ENCODE results near the gene BHLHE41.

BHLHE41 gene

GRCh38 chr12:26095186-26095585 lies 29.7 kb downstream of the BHLHE41 start:
- Mint-ChIP-seq H3K27ac (no peak overlapping the region), H3K36me3 (no peaks in the 10 kb centered on the region), H3K9me3 (no peaks in the 10 kb centered on the region), H3K4me1 (peaks cover 3% of the 10 kb centered on the region), H3K27me3 (peaks cover 11% of the 10 kb centered on the region), H3K4me3 (no peak overlapping the region)
- no peak for DNase-seq
- CTCF ChIA-PET = interaction anchor here (0.9 kb wide), 1 partner anchor 24 kb away, joined by 4 read pairs; no protein-coding TSS in a partner anchor

DNA sequence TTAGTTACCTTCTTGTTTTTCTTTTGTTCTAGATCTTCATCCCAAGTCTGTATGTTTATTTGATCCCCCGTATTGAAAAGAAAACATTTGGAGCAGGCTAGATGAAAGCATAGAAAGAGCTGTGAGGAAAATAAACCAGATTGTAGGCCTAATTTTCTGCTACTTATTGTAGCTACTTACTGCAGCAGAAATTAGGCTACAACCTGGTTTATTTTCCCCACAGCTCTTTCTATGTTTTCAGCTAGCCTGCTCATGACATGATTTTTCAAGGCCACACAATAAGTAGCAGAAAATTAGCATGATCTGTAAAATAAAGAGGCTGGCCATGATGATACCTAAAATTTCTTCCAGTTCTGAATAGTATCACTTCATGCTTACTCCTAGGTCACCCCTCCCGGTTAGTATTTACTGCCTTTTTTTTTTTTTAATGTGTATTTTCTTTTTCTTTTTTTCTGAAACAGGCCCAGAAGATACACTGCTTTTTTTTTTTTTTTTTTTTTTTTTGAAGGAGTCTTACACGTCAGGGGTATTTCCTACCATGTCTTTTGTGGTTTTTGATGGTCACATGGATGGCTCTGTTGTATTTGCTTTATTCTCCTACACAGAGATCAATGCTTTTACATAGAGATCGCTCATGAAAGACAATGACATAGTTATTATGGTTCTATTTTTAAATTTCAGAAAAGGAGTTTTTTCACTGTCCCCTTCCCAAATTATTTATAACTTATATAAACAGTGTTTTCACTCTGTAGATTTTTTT lies 32.3 kb downstream of the BHLHE41 start:
- no peaks in the 10 kb centered on the region for H3K9me3 Mint-ChIP-seq
- H3K4me1 Mint-ChIP-seq = peaks cover 3% of the 10 kb centered on the region
- CTCF ChIA-PET = no interaction called here
- peaks cover 7% of the 10 kb centered on the region for H3K27me3 Mint-ChIP-seq
- no peak overlapping the region for H3K27ac Mint-ChIP-seq
- no peak overlapping the region for H3K4me3 Mint-ChIP-seq
- no peak for DNase-seq
- no peaks in the 10 kb centered on the region for H3K36me3 Mint-ChIP-seq

GRCh38 chr12:26091822-26092221 lies 33.0 kb downstream of the BHLHE41 start:
- no peak for DNase-seq
- CTCF ChIA-PET = no interaction called here
- no peak overlapping the region for H3K27ac Mint-ChIP-seq
- peaks cover 3% of the 10 kb centered on the region for H3K27me3 Mint-ChIP-seq
- peaks cover 3% of the 10 kb centered on the region for H3K4me1 Mint-ChIP-seq
- no peaks in the 10 kb centered on the region for H3K9me3 Mint-ChIP-seq
- H3K4me3 Mint-ChIP-seq = no peak overlapping the region
- no peaks in the 10 kb centered on the region for H3K36me3 Mint-ChIP-seq

GRCh38 chr12:26090836-26091510 lies 33.9 kb downstream of the BHLHE41 start:
- DNase-seq = no peak
- Mint-ChIP-seq H3K9me3 (no peaks in the 10 kb centered on the region), H3K4me3 (no peak overlapping the region), H3K4me1 (peaks cover 3% of the 10 kb centered on the region), H3K27me3 (peaks cover 3% of the 10 kb centered on the region), H3K36me3 (no peaks in the 10 kb centered on the region), H3K27ac (no peak overlapping the region)
- CTCF ChIA-PET = no interaction called here

DNA sequence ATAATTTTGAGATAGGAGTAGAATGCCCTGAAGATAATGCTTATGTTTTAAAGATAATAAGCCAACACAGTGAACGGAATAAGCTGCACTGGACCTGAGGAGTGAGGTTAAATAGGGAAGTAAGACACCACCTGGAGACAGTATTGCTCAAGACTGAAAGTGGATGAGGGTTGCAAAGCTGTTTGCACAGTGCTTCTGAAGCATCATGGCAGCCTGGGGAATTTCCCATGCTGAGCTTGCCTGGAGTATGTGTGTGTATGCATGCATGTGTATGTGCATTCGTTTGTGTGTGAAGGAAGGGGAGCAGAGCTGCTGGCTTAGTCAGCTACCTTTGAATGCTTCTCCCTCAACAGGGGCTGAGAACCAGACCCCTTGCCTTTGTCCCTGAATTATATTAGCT lies 35.8 kb downstream of the BHLHE41 start:
- Mint-ChIP-seq H3K9me3 (peaks cover 6% of the 10 kb centered on the region), H3K27ac (no peak overlapping the region)
- CTCF ChIA-PET = no interaction called here

DNA sequence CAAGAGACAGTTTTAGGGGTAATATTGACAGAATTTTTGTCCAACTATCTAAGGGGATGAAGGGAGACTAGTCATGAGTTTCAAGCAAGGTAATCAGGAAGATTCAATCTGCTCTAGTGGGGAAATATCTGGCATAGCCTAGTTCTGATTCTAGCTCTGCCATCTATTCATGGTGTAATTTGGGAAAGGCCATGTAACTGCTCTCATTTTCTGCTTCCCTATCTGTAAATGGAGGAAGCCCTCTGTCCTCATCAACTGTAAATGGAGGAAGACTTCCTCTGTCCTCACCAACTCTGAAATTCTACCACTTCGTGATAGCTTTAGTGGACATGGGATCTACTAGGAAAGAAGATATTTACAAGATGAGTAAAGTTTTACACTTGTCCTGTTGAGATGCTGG lies 37.9 kb downstream of the BHLHE41 start:
- CTCF ChIA-PET = no interaction called here
- no peak for DNase-seq
- Mint-ChIP-seq H3K4me1 (no peaks in the 10 kb centered on the region), H3K36me3 (no peaks in the 10 kb centered on the region), H3K4me3 (no peak overlapping the region), H3K27ac (no peak overlapping the region), H3K27me3 (peaks cover 3% of the 10 kb centered on the region), H3K9me3 (peaks cover 6% of the 10 kb centered on the region)

More for the DNA sequence above, 35.8 kb downstream of the BHLHE41 start:
- Mint-ChIP-seq H3K36me3 (no peaks in the 10 kb centered on the region), H3K4me3 (no peak overlapping the region), H3K27me3 (peaks cover 3% of the 10 kb centered on the region), H3K4me1 (peaks cover 3% of the 10 kb centered on the region)
- no peak for DNase-seq

- no peak overlapping the region for H3K4me3 Mint-ChIP-seq
- H3K9me3 Mint-ChIP-seq = peaks cover 6% of the 10 kb centered on the region
- no peaks in the 10 kb centered on the region for H3K4me1 Mint-ChIP-seq
- CTCF ChIA-PET = no interaction called here
- H3K27me3 Mint-ChIP-seq = peaks cover 4% of the 10 kb centered on the region
- H3K36me3 Mint-ChIP-seq = no peaks in the 10 kb centered on the region
- H3K27ac Mint-ChIP-seq = no peak overlapping the region
- no peak for DNase-seq
These were observed 43.9 kb downstream of the BHLHE41 start for GRCh38 chr12:26080911-26081310.

DNA sequence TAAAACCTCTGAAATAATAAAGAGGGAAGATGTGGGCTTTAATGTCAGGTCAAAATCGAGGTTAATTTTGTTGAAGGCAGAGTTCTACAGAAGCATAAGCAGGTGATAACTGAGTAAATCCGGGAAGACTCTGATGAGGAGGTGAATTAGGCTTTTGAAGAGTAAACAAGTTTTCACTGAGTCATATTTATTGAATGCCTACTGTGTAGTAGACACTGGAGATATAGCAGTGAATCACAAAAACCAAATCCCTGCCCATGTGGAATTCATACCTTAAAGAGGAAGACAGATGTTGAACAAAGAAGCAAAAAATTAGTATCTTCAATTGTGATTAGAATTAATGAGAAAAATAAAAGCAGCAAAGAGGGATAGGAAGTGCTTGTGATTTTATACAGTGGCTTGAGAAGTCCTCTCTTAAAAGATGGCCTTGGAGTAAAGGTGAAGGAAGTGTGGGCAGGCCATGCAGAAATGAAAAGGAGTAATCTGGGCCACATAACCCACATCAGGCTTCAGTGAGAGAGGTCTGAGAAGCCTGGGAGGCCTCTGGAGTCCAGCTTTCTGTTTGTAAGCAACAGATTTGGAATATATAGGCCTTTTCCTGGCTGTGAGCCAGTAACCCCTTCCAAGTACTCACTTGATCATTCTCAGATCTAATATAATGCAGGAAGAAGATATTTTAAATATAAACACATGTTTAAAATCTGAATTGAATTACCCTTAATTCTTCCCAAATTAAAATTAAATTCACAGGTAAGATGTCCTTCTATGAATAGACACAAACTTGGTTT lies 46.7 kb downstream of the BHLHE41 start:
- DNase-seq = no peak
- Mint-ChIP-seq H3K4me3 (no peak overlapping the region), H3K4me1 (no peaks in the 10 kb centered on the region), H3K27ac (no peak overlapping the region), H3K9me3 (no peaks in the 10 kb centered on the region), H3K27me3 (peaks cover 4% of the 10 kb centered on the region), H3K36me3 (no peaks in the 10 kb centered on the region)
- CTCF ChIA-PET = no interaction called here
